Effector memory CD4-positive, alpha-beta T cell (primary cell): Measurements from ENCODE around the gene SUDS3.
"Not testable (repeated sequence)": the region's sequence is repeated elsewhere in the genome, so short reads cannot be mapped to it uniquely, and the experiment has no call there.

Experiments
- DNase-seq, 3 donors: peaks; one replicate each; pipeline ENCODE4 v3.0.0-alpha.2; 2020
- H3K27ac ChIP-seq: 2 replicates; pipeline ENCODE4 v1.7.0; 2013; ENCODE audit warnings: mild to moderate bottlenecking, low read length, moderate library complexity; ENCODE audit not compliant: insufficient read depth, poor library complexity, severe bottlenecking
- H3K27me3 ChIP-seq: replicated peaks from 2 replicates; pipeline ENCODE4 v1.7.0; 2013; ENCODE audit warnings: mild to moderate bottlenecking, low read length; ENCODE audit not compliant: insufficient read depth, control insufficient read depth, poor library complexity, severe bottlenecking
- H3K36me3 ChIP-seq: 2 replicates; pipeline ENCODE4 v1.7.0; 2013; ENCODE audit warnings: mild to moderate bottlenecking, low read length, moderate library complexity; ENCODE audit not compliant: control insufficient read depth, insufficient read depth
- H3K4me1 ChIP-seq: 2 replicates; pipeline ENCODE4 v1.7.0; 2013; ENCODE audit warnings: low read length, mild to moderate bottlenecking; ENCODE audit not compliant: control insufficient read depth, insufficient read depth, poor library complexity, severe bottlenecking
- H3K4me3 ChIP-seq: 2 replicates; pipeline ENCODE4 v1.7.0; 2013; ENCODE audit warnings: low read length, low read depth, mild to moderate bottlenecking; ENCODE audit not compliant: insufficient read depth, poor library complexity, severe bottlenecking
- H3K9me3 ChIP-seq: 2 replicates; pipeline ENCODE4 v1.7.0; 2013; ENCODE audit warnings: mild to moderate bottlenecking, low read length, moderate library complexity; ENCODE audit not compliant: control insufficient read depth

Gene SUDS3

GRCh38 chr12:118337194-118337838, 39.0 kb upstream of the SUDS3 start:
- DNase-seq: no peak
- Histone ChIP-seq H3K27ac (no peak overlapping the region), H3K4me3 (no peak overlapping the region), H3K27me3 (no peaks in the 10 kb centered on the region), H3K36me3 (no peaks in the 10 kb centered on the region), H3K9me3 (no peaks in the 10 kb centered on the region), H3K4me1 (no peaks in the 10 kb centered on the region)

- Histone ChIP-seq H3K27ac (no peak overlapping the region), H3K27me3 (no peaks in the 10 kb centered on the region), H3K9me3 (no peaks in the 10 kb centered on the region), H3K4me1 (no peaks in the 10 kb centered on the region), H3K4me3 (no peak overlapping the region), H3K36me3 (no peaks in the 10 kb centered on the region)
- DNase-seq: no peak
Observed at GRCh38 chr12:118342090-118342489, 34.3 kb upstream of the SUDS3 start.

- Histone ChIP-seq H3K9me3 (no peaks in the 10 kb centered on the region), H3K27me3 (no peaks in the 10 kb centered on the region), H3K4me3 (no peak overlapping the region), H3K27ac (no peak overlapping the region), H3K4me1 (no peaks in the 10 kb centered on the region), H3K36me3 (no peaks in the 10 kb centered on the region)
- no peak for DNase-seq
Observed at GRCh38 chr12:118344829-118345228, 31.5 kb upstream of the SUDS3 start.

GRCh38 chr12:118345355-118345754, 31.0 kb upstream of the SUDS3 start:
- H3K4me1 ChIP-seq: no peaks in the 10 kb centered on the region

GRCh38 chr12:118346895-118347294, 29.5 kb upstream of the SUDS3 start:
- Histone ChIP-seq H3K27me3 (no peaks in the 10 kb centered on the region), H3K27ac (no peak overlapping the region), H3K36me3 (no peaks in the 10 kb centered on the region), H3K4me1 (no peaks in the 10 kb centered on the region), H3K9me3 (no peaks in the 10 kb centered on the region), H3K4me3 (no peak overlapping the region)
- no peak for DNase-seq

More at GRCh38 chr12:118345355-118345754, 31.0 kb upstream of the SUDS3 start:
- no peaks in the 10 kb centered on the region for H3K36me3 ChIP-seq
- H3K27me3 ChIP-seq: no peaks in the 10 kb centered on the region
- H3K4me3 ChIP-seq: no peak overlapping the region
- DNase-seq: no peak
- H3K9me3 ChIP-seq: no peaks in the 10 kb centered on the region
- no peak overlapping the region for H3K27ac ChIP-seq

GRCh38 chr12:118347916-118348315, 28.4 kb upstream of the SUDS3 start:
- Histone ChIP-seq H3K27ac (no peak overlapping the region), H3K4me1 (no peaks in the 10 kb centered on the region), H3K4me3 (no peak overlapping the region), H3K36me3 (no peaks in the 10 kb centered on the region), H3K9me3 (no peaks in the 10 kb centered on the region), H3K27me3 (no peaks in the 10 kb centered on the region)
- DNase-seq: no peak

GRCh38 chr12:118350908-118351559, 25.3 kb upstream of the SUDS3 start:
- H3K27me3 ChIP-seq: no peaks in the 10 kb centered on the region
- DNase-seq: no peak
- peaks cover 3% of the 10 kb centered on the region for H3K36me3 ChIP-seq
- no peaks in the 10 kb centered on the region for H3K9me3 ChIP-seq
- H3K27ac ChIP-seq: no peak overlapping the region
- no peak overlapping the region for H3K4me3 ChIP-seq
- no peaks in the 10 kb centered on the region for H3K4me1 ChIP-seq

GRCh38 chr12:118353721-118354120, 22.6 kb upstream of the SUDS3 start:
- H3K36me3 ChIP-seq: peaks cover 3% of the 10 kb centered on the region
- H3K4me3 ChIP-seq: no peak overlapping the region
- DNase-seq: no peak
- H3K27me3 ChIP-seq: no peaks in the 10 kb centered on the region
- peaks cover 14% of the 10 kb centered on the region for H3K4me1 ChIP-seq
- H3K9me3 ChIP-seq: no peaks in the 10 kb centered on the region
- H3K27ac ChIP-seq: no peak overlapping the region

GRCh38 chr12:118354503-118354902, 21.9 kb upstream of the SUDS3 start:
- peaks cover 14% of the 10 kb centered on the region for H3K4me1 ChIP-seq
- H3K27ac ChIP-seq, H3K27me3 ChIP-seq, DNase-seq, H3K4me3 ChIP-seq, H3K9me3 ChIP-seq, H3K36me3 ChIP-seq: not testable (repeated sequence)

- no peak for DNase-seq
- peaks cover 14% of the 10 kb centered on the region for H3K4me1 ChIP-seq
- no peaks in the 10 kb centered on the region for H3K27me3 ChIP-seq
- H3K27ac ChIP-seq: no peak overlapping the region
- no peaks in the 10 kb centered on the region for H3K9me3 ChIP-seq
- no peak overlapping the region for H3K4me3 ChIP-seq
- peaks cover 3% of the 10 kb centered on the region for H3K36me3 ChIP-seq
Observed at GRCh38 chr12:118354903-118355302, 21.5 kb upstream of the SUDS3 start.
